Stimulated activated CD8-positive, alpha-beta memory T cell treated with anti-CD3 and anti-CD28 coated beads, Interleukin-7, amount 100 ng/mL, for 48 hours (primary cell): ENCODE measurements around the gene FGD5.

Source experiments
- DNase-seq, 2 donors: peaks; one replicate each; pipeline ENCODE4 v3.0.0-alpha.2; 2020; ENCODE audit warnings: low read depth in 1 of 2; ENCODE audit errors: extremely low read depth in 1 of 2

FGD5 gene

DNA sequence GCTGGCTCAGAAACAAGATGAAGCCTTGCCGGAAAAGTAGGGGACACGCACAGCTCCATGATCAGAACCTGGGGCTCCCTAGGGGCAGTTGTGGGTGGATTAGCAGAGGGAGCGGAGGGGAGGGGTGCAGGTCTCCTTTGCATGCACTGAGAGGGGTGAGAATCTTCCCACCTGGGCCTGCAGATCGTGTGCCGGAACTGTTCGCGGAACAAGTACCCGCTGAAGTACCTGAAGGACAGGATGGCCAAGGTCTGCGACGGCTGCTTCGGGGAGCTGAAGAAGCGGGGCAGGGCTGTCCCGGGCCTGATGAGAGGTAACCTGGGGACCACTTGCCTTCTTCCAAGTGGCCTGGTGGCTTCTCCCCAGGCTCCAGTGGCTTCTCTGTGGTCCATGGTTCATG lies 104.1 kb downstream of the FGD5 start:
- no peak for DNase-seq

DNA sequence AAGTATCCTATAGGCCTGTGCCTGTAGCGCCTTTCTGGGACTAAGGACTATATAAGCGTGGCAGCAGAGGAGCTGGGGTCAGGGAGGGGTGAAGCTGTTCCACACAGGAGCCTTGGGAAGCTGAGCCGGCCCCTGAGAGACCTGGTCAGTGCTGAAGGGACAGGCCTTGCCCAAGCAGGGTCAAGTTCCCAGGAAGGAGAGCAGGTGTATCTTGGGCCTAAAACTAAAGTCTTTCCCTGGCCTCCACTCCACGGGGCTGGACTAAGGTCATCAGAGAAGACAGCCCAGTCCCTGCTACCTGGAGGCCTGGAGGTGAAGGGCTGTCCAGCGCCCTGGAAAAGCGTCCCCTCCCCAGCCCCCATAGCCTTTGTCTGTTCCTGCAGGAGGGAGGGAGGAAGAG lies 104.7 kb downstream of the FGD5 start:
- DNase-seq = no peak

DNA sequence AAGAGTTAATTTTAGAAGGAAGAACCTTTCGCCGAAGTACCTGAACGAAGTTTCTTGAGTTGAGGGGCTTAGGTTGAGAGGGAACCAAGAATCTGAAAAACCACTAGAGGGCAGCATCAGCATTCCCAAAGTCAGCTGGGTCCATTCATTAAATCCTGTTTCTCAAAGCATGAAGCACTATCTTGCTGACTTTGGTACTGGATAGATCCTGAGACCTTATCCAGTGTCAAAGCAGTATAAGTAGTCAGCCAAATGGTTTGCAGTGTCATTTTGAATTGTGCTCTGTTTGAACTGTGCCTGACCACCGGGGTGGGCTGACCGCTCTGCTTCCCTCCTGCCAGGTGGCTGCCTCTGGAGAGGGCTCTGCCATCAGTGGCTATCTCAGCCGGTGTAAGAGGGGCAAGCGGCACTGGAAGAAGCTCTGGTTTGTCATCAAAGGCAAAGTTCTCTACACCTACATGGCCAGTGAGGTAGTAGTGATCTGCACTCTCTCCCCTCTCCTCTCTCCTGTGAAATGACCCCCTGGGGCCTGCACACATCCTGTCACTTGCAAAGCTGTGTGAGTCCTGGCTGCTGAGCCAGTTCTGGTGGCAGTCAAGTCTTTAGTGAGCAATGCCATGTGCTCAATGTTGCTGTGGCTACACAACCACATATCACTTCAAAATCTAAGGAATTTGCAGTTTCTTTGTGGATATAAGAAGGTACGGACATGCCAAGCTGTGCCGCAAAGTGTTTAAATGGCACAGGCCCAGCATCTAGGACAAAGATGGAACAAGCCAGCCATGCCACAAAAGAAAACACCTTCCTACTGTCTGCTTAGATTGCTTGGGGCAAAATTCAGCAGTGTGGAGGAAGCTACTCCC lies 107.2 kb downstream of the FGD5 start:
- no peak for DNase-seq

DNA sequence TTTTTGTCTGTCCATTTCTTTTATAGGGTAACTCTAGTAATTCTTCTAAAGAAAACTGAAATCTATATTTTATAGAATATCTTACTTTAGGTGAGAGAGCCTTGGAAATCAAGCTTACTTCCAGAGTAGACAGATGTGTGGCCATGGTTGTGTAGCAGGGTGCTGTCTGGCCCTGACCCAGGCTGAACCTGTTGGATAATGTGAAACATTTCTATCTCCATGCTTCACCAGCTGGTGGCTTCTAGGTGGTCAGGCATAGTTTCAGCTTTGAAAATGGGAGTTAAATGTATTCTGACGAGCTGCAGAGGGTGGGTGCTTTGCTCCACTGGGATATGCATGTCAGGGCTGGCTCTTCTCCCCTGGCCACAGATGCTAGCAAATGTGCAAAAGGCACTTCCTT lies 107.8 kb downstream of the FGD5 start:
- no peak for DNase-seq

DNA sequence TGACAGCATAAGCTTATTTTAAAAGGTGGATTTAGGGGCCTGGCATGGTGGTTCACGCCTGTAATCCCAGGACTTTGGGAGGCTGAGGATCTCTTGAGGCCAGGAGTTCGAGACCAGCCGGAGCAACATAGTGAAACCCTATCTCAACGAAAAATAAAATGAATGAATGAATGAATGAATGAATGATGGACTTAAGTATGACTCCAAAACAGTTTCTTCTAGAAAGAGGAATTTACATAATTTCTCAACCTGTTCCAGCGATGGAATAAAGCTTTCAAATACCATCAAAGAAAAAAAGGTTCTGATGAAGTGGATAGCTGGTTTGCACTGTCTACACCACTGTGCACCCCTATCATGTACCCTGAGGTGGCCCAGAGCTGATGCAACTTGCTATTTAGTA lies 108.5 kb downstream of the FGD5 start:
- no peak for DNase-seq

DNA sequence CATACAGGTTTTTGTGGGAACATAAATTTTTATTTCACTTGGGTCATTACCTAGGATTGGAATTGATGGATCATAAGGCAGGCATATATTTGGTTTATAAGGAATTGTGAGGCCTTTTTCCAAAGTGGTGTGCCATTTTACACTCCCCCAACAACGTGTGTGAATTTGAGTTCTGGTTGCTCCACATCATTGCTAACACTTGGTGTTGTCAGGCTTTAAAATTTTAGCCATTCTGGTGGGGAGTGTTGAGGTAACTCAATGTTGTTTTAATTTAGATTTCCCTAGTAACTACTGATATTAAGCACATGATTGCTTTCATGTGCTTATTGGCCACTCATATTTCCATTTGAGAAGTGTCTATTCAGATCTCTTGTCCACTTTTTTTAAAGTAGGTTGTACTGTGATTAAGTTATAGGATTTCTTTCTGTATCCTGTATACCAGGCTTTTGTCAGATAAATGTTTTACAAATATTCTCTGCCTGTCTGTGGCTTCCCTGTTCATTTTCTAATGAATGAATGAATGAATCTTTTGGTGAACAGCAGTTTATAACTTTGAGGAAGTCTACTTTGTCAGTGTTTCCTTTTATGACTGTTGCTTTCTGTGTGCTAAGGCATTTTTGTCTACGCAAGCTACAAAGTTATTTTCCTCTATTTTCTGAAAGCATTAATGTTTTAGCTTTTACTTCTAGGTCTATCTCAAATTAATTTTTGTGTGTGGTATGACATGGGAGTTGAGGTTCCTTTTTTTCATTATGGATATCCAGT lies 110.7 kb downstream of the FGD5 start:
- DNase-seq = no peak

DNA sequence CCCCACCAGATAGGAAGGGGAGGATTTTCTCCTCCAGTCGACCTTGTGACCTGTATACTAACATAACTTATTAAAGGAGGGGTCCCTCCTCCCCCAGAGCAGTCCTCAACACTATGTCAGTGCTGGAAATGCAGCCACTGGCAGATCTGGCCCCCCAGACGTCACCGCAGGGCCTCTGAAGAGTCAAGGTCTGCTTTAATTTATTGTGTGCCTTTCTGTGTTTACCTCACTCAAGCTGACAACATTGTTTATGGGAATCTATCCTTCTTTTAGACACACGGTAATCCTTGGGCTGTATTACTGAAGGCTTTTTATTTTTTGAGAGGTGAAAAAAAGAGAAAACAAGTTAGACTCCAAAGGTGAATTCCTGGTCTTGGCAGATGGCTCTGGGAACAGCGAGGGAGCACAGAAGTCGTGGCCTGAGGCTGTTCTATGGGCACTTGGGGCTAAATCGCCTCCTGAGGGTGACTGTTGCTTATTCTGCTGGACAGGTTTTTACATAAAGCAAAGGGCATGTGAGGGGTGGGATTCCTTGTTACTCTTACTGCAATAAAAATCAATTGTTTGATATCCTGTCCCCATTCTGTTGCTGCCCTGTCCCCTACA lies 115.2 kb downstream of the FGD5 start:
- no peak for DNase-seq

DNA sequence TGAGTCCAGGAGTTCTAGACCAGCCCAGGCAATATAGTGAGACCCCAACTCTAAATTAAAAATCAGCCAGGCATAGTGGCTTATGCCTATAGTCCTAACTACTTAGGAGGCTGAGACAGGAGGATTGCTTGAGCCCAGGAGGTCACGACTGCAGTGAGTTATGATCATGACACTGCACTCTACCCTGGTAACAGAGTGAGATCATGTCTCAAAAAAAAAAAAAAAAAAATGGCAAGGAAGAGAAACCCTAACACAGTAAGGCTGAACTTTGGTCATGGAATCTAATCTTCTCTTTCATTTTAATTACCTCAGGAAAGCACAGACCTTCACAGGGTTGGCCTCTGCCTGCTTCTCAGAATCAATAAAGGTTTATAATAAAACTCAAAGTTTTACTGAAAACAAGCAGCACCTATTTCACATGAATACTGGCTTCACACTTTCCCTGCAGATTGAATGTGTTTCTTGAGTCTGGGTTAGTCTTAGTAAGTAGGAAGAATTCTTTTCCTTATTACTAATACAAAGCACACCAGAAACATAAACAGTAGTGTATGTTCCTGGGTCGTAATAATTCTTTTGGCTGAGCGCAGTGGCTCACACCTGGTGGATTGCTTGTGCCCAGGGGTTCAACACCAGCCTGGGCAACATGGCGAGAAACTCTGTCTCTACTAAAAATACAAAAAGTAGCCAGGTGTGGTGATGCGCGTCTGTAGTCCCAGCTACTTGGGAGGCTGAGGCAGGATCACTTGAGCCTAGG lies 117.0 kb downstream of the FGD5 start:
- DNase-seq = no peak

DNA sequence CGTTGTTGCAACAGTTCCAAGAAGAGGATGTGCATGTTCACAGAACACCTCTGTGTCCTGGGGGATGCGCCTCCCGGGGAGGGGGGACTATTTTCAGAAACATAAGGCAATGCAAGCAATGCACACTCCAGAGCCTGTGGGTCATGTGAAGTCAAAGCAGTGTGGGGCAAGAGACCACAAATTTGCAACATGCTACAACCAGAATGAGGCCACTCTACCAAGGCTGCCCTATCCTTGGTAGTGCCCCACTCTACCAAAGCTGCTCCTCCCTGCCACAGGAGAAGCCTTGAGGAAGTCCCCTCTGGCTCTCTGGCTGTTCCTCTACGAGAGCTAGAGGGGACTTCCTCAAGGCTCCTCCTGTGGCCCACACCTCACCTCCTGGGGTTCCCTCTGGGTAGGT lies 120.2 kb downstream of the FGD5 start:
- no peak for DNase-seq

DNA sequence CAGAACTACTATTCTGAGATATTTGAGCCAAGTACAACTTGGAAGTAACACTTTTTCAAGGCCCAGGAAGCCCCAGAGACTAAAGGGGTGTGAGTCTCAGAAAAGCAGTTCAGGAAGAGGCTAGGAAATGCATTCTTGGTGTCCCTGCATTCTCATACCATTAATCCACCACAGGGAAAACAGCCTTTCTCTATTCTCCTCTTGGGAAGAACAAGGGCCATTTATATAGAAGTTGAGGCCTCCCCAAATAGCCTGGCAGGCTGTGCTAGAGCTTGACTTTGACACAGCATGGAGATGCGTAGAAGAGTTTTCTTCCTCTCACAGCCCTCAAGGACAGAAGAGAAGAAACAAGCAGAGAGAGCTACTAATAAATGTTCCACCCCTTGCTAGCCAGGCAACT lies 123.1 kb downstream of the FGD5 start:
- no peak for DNase-seq

DNA sequence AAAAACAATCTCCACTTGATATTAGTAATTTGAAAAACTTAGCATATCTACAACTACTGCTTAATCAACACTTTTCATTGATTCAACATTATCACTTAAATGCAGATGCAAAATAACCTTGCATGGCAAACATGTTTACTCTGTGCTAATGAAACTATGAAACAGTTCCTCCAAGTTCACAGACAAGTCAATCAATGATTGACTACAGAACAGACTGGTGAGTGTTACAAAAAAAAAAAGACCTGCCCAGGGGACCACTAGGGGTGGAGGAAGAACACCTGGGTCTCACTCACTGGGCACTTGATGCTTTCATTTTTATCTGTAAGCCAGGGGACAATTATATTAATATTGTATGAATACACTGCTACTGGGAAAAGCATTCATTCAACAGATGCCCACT lies 124.3 kb downstream of the FGD5 start:
- DNase-seq = no peak

DNA sequence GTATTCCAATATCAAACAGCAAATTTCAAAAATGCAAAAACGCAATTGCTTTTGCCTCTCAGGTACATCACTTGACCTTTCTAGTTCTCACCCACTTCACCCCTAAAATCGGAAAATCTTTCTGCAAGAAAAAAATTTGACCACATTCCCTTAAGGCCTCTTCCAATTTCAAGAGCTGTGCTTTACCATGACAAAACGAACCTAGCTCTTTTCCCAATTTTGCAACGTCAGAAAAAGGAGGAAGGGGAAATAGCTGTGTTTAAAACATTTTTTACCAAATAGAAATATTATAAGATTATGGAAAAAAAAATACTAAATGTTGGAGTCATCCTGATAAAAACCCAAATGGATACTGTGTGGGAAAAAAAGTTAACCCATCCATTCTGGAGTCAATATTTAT lies 127.5 kb downstream of the FGD5 start:
- DNase-seq = no peak

DNA sequence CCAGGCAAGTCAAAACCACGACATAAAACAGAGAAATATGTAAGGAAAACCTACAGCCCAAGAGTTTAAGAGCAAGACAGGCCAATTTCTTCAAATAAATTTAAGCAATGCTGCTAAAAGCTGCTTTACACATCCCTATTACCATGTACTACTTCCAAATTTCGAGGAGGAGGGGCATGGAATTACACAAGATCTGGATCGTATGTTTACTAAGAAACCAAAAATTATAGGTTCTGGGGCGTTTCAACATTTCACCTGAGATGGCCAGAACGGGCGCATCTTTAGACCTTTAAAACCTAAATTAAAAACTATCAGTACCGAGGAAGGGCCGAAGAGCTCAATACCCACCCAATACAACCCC lies 128.0 kb downstream of the FGD5 start:
- DNase-seq = no peak

DNA sequence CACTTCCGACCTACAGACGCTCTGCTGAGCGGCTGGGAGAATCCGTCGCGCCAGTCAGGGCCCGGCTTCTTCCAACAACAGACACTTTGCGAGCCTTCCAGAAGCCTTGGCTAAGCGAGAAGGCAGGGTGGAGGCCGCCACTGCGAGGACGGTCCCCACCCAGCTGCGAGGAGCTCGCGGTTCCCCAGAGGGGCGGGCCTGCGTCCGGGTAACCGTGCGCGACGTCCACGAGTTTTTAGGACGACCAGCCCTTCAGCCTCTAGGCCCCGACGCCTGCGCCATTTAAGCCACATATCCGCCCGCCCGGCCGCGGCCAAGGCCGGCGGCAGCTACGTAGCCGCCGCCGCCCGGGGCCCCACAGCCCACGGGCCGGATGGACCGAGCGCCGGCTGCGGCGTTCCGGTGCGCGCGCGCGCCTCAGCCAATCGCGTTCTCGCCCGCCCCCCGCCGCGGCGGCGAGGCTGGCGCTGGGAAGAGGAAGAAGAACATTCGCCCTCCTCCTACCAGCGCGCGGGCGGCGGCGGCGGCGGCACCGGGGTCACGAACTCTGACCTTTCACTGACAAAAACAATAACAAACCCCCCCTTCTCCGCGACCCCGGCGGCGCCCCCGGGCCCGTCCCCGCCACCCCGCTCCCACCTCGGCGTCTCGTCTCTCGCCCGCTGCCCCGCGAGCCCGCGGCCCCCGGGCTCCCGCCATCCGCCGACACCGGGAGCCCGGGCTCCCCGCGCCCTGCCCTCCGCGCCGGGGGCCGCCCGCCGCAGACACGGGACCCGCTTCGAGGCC lies 128.5 kb downstream of the FGD5 start, which contains the start of gene NR2C2:
Gene NR2C2, plus strand, starts transcription at position 484 of the 786 bp plus-strand sequence. CDS start 56,332 bp downstream, outside the sequence.
- DNase-seq = peak; percentile 71 to 72

DNA sequence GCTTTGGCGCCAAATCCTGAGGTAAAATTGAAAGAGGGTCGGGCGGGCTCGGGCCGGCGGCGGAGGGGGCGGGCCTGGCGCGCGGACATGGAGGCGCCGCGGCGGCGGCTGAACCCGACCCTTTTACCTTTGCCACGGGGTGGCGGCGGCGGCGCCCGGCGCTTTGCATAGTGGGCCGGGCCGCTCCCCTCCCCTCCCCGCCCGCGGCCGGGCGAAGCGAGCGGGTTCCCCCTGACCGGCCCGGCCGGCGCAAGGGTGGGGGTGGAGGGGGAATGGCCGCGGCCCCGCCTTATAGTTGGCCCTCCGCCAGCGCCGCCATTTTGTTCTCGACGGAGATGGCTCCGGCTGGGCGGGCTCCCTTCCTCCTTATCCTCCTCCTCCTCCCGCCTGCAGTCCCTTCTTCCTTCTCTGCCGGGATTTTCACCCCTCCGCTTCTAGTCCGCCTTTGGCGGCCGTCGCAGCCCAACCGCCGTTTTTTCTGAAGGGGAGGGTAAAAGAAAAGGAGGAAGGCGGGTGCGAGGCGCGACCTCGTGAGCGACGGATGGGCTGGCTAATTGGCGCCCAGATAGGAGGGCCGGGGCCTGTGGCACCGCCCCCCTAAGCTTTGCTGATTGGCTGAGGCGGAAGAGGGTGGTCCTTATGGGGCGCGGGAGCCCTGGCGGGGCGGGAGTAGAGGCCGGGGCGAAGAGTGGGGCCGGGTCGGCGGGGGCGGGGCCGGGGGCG lies 129.3 kb downstream of the FGD5 start:
- peak; percentile 89 to 90 for DNase-seq

DNA sequence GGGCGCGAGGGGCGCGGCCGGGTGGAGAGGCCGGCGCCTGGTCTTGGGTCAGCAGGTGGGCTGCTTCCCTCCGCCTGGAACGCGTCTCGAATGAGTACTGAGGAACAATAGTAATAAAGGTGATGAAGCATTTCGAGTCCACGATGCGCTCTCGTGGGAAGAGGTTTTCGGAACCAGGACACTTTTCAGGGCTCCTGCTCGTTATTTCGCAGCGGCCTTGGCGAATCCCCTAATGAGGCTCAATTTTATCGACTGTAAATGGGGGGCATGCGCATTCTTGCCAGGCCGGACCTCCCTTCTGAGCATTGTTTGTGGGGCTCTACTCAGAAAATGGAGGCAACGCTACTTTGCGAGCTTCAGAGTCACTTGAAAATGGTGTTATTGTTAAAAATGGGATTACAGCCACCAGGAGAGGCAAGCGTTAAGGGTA lies 129.9 kb downstream of the FGD5 start:
- DNase-seq = no peak

DNA sequence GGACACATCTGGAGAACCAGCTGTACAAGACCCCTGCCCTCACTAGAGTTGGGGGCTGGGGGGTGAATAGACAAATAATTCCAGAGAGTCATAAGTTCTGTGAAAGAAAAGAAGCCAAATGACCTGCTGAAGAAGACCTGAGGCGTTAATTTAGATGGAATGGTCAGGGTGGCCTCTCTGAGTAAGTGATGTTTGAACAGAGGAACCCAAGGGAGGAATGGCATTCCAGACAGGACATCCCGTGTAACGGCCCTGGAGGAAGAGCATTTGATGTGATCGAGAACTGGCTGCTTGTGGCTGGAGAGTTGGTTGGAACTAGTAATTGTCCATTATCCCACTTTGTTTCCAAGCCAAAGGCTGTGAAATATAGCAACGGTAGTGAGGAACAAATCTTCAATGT lies 130.4 kb downstream of the FGD5 start:
- no peak for DNase-seq

DNA sequence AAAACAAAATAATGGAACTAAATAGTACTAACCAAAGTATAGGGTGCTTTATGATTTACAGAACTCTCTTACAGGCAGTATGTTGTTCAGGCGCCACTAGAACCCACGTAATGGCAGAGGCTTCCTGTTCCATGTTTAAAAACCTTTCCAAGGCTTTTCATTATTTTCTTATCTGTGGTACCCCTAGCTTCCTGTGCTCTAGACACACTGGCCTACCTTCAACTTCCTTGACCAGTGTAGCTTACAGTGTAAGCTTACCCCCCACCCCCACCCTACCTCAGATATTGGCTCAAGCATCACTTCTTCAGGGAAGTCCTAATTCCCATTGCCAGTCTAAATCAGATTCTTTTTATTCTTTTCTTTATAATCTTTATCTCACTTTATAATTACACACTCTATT lies 131.5 kb downstream of the FGD5 start:
- no peak for DNase-seq

DNA sequence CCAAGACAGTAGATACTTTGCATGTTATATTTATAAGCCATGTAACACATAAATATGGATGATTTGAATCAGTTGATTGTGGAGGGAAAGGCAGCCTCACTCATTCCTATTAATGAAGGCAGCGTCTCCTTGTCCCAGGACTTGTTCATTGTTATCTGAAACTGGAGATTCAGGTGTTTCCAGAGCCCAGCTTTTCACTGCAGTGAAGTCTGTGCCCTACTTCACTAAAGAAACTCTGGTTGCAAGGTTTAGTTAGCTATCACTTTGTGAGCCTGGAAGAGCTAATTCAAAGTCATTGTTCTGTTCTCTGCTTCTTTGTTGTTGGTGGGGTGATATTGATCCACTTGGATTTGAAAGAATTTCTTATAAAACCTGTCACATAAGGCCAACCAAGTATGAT lies 138.4 kb downstream of the FGD5 start:
- no peak for DNase-seq

DNA sequence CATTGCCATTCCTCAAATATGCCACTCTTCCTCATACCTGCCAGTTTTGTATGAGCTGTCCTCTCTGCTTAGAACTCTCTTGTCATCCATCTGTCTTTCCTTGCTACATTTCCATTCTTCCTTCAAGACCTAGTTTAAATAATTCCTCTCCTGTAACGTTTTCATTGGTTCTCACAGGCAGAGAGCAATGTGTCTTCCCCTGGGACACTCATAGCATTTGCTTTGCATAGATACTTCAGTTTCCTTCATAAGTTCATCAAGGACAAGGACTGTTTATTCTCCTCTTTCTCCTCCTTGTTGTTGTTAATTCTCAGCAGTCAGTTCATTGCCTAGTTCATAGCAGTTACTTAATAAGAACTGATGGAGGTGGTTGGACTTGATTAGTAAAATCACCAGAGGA lies 139.2 kb downstream of the FGD5 start:
- no peak for DNase-seq
